NCI-H146 treated with DMSO at 0.1 percent for 48 hours (cell line): ENCODE results near the gene AKT2.

Experiments used
- DNase-seq: peaks from one replicate; lab custom pipeline; 2025; ENCODE audit not compliant: unreplicated experiment; lab: John Stamatoyannopoulos, UW

AKT2 gene

DNA sequence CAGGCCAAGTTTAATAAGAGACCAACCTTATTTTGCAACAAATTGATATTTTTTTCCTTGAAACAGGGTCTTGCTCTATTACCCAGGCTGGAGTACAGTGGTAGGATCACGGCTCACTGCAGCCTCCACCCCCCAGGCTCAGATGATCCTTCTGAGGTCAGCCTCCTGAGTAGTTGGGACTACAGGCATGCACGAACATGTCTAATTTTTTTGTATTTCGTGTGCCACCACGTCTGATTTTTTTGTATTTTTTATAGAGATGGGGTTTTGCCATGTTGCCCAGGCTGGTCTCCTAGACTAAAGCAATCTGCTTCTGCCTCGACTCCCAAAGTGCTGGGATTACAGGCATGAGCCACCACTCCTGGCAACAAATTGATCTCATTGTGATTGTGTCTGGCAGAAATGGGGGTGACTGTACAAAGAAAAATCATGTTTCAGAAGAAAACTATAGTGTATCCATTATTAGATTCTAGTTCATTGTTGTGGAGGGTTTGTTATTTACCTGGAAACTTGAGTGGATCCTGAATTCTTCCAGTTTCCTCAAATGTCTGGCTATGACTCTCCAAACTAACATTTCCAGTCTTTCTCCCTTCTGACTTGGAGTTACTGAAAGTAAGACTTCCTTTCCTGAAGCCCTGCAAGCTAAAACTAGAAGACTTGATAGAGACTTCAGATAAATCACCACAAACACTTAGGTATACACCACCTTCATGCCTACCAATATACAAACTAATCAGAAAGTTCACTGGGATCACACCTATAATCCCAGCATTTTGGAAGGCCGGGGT is 17.3 kb upstream of the AKT2 start:
- DNase-seq = no peak

DNA sequence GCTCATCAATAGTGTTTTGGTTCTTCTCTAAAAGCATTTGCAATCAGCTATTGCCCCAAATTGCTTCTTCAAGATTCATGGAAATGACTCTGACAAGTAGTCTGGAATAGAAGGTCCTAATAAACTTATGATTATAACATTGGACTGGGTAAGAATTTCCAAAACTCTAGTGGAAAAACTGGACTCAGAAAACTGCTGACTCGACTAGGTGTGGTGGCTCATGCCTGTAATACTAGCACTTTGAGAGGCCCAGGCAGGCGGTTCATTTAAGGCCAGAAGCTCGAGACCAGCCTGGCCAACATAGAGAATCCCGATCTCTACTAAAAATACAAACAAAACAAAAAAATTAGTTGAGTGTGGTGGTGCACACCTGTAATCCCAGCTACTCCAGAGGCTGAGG is 15.5 kb upstream of the AKT2 start:
- DNase-seq = no peak

DNA sequence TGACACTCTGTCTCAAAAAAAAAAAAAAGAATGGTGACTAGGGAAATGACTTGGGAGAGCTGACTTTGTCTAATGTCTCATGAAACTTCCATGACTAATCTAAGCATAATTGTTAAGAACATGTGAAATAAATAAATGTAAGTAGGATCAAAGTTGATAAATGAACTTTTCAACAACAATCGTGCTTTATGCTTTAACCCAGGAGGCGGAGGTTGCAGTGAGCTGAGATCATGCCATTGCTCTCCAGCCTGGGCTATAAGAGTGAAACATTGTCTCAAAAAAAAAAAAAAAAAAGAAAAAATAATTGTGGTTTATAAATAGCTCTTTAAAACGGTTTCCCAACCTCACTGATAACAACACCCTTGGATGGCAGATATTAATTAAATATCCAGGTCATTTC is 12.9 kb upstream of the AKT2 start:
- DNase-seq = no peak

DNA sequence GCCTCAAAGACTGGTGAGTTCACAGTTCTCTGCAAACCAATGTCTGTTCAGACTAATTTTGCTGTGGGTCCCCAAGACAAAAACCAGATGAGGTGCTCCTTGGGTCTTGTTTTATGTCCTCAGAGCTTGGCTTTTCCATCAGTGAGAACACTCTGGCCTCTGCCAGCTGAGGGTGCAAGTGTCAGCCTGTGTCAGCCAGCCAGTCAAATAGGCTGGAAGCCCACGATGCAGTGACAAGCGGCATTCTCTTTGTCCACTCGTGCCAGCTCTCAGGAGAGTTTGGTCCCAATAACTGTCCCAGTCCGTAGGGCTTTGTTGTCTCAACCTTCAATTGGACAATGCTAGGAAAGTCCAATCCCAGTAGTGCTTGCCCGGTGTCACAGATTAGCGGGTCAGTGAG is 9.4 kb upstream of the AKT2 start:
- DNase-seq = no peak

DNA sequence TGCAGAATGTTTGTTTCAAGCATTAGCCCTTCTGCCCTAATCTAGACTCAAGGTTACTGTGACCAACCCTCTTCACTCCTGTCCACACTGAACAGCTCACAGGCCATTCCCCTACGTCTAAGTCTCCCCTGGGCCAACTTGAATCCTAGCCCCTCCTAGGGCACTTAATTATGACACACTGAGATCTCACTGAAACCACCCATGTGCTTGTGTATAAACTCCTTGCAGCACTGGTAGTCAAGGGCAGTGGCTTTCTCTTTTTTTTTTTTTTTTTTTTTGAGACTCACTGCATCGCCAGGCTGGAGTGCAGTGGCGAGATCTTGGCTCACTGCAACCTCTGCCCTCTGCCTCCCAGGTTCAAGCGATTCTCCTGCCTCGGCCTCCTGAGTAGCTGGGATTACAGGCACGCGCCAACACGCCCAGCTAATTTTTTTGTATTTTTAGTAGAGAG is 1.9 kb upstream of the AKT2 start:
- no peak for DNase-seq

DNA sequence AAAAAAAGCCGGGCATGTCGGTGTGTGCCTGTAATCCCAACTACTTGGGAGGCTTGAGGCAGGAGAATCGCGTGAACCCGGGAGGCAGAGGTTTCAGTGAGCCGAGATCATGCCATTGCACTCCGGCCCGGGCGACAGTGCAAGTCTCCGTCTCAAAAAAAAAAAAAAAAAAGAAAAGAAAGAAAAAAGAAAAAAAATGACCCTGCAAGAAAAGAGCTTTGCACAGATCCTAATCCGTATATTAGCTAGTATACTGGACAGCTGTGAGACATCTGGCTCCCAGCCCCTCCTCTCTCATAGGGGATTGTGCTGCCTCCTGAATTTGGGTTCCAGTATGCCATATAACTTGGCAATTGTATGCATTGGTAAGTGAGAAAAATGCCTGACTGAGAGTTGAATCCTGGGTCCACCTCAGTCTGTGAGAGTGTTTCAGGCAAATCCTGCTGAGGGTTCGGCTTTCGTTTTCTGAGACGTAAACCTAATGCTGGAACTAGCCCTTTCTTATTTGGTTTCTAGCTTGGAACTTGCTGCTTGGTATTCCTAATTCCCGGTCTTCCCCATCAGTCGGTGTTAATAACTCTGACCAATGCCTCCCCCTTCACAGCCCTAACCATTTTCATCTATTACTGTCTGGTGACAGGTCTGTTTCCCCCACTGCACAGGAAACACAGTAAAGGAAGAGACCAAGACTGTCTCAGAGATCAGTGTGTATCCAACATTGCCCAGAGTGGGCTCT is 1.3 kb upstream of the AKT2 start:
- no peak for DNase-seq

DNA sequence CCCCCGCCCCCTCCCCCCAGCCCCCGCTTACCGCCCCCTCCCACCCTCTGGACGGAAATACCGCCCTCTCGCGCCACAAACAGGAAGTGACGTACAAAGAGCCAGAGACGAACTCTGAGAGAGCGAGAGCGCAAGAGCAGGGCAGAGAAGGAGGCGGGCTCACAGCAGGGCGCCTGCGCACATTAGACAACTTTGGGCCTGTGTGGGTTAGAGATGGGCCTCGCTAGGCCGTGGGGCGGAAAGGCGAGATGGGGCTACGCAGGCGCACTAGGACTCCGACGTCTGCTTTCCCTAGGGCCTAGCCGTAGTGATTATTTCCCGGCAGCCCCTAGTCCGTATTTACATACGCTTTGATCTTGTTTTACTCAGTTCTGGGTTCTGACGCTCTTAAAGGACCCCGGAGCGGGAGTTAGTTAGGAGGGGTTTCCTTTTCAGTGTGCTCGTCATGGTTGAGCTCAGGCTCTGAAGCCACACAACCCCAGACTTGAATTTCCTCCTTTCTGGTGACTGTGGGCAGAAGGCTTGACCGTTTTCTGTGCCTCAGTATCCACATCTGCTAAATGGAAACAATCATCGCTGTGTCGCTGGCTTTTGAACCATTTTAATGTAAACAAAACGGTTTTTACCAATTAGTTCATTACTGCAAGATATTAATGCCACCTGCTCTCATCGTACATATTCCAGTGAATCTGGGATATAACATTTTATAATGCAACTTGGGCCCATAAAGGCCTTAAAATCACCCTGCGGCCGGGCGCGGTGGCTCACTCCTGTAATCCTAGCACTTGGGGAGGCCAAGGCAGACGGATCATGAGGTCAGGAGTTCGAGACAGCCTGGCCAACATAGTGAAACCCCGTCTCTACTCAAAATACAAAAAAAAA is 449 bp upstream of the AKT2 start:
- DNase-seq = peak; percentile 99

DNA sequence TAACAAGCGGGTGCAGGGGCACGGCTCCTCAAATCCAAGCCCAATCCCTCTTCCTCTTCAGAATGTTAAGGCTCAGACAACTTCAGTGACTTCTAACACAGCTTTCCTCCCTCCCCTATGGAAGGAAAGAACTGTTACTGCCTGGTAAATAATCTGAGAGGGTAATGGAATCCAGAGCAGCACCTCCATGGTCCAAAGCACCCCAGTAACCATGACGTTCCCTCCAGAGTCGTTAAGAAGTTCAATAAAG is 969 bp downstream of the AKT2 start:
- no peak for DNase-seq

DNA sequence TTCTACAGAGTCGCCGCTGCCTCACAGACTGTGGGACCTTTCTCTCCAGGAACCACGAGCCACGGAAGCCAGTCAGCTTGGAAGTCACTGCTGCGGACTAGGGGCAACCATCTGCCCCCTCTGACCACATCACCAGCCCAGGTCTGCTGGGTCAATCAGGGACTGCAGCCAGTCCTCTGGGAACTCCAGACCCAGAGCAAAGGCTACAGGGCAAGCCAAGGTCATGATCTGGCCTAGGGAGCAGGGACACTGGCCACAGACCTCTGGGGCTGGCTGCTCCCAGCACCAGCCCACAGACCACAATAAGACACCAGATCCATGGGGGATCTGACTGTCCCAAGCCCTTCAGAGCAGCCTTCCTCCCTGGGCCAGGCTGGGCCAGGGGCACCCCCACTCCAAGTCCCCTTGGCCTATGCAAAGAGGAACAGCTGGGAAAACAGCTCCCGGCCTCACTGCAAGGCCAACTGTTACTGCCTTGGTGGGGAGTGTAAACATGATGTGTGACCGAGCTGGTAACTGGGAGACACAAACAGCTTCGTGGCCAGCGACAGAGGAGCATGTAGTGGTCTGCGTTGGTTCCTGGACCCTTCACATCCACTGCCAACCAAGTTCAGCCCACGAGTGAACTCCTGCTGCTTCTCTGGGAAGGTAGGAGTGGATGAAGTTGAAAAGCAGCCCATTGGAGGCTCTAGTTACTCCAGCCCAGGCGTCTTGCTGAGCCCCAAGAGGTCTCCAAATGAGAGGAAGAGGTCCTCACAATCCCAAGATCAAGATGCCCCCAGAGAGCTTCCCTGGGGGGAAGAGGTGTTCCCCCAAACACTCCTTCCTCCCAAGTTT is 1.5 kb downstream of the AKT2 start:
- DNase-seq = no peak

DNA sequence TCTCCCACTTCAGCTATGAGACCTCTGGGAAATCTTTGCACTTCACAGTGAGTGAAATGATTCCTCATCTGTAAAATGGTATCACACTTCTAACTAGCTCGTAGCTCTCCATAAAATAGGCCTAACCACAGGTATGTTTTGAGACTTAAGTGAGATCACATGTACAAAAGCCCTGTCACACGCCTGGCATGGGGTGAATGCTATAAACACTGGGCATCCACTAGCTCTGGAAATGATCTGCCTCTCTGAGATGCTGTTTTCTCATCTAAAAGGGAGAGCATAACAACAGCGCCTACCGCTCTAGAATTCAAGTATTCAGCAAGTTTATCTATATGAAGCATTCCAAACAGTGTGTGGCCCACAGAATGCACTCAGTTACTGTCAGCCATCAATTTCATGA is 2.2 kb downstream of the AKT2 start:
- no peak for DNase-seq

DNA sequence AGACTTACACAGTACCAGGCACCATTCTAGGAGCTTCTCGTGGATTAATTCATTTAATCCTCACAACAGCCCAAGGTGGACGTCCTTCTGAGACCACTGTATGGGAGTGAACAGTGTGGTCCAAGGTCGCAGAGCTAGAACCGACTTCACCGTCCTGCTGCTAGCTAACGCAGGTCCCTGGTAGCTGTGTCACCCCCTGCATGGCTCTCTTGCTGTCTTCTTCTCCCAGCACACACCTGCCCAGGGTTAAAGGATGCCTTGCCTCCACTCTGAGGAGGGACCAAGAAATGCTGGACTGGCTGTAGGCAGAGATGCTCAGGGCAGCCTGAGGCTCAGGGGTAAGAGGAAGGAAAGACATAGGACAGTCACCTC is 3.0 kb downstream of the AKT2 start:
- DNase-seq = no peak

DNA sequence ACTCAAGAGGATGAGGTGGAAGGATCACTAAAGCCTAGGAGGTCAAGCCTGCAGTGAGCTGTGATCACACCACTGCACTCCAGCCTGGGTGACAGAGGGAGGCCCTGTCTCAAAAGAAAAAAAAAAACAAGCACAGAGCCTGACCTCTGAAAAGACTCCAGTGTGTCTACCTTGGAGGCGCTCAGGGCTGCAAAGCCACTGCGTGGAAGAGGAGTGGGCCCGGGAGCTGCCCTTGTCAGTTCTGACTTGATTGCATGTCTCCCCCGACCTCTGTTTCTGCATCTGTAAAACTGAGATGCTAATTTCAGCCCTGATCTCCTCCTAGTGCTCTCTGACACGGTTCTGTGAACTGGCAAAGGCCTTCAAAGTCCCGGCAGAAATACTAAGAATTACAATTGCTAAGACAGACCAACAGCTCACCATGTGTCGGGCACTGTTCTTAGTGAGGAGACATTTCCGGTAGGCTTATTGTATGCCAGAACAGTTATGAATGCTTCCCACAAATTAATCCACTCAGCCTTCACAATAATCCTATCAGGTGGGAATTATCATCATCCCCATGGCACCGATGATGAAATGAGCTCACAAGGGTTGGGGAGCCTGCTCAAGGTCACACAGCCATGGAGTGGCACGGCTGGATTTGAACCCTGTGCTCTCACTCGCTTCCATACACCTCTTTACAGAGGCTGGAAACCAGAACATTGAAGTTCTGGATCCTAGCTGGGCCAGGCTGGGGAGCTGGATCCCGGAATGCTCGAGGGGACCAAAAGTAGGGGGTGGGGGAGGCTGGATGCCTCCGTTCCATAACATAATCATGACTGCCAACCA is 3.5 kb downstream of the AKT2 start:
- DNase-seq = no peak

DNA sequence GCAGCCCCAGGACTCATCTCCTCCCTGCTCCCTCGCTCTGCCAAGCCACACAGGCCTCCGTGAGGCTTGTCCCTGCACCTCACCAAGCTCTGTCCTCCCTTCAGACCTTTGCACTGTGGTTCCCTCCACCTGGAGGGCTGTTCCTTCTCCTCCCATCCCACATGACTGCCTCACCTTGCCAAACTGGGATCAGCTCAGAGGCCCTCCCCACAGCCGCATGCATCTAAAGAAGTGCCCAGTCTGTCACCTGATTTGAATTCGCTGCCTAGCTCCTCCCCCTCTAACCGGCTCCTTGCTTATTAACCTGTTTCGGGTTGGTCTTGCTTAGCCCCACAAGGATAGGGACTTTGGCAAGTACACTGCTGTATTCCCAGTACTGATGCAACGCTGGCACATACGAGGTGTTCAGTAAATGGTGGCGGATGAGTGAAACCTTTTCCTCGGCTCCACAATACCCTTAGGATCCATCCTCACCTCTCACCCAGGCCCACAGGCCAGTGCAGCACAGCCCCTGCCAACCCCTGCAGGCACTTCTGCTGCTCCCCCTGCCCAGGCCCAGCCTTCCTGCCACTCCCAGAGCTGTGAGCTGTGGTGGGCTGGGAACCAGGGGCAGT is 4.4 kb downstream of the AKT2 start:
- DNase-seq = no peak

DNA sequence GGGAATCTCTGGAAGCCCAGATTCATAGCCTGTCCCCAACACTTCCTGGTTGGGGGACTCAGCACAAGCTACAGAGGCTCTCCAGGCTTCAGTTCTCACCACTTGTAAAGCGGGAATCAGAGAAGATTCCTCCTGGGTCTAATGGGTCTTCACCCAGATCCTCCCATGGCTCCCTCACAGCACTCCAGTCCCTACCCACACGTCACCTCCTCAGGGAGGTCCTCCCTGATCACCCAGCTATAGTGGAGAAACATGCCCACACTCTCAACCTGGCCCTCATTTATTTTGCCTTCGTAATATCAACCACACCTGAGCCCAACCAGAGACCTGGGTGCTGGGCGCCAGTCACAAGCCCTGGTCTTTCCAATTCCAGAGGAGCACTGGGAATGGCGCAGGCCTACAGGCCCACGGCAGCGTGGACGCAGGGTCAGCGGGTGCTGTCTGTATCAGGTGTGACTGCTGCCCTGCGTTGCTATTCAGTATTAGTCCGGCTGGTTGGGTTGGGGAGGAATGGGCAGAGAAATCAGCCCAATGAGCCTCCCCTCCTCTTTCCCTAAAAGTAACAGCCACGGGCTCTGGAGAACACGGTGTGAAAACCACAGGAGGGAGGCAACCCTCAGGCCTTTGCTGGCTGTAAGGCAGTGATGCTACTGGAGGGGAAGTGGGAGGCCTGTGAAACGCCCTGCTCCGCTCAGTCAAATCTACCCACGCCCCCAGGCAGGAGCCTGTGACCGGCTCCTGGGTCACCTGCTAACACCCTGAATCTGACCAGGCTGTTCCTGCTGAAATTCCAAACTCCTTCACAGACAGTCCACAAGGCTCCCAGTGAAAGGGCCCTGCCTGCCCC is 5.2 kb downstream of the AKT2 start:
- no peak for DNase-seq

DNA sequence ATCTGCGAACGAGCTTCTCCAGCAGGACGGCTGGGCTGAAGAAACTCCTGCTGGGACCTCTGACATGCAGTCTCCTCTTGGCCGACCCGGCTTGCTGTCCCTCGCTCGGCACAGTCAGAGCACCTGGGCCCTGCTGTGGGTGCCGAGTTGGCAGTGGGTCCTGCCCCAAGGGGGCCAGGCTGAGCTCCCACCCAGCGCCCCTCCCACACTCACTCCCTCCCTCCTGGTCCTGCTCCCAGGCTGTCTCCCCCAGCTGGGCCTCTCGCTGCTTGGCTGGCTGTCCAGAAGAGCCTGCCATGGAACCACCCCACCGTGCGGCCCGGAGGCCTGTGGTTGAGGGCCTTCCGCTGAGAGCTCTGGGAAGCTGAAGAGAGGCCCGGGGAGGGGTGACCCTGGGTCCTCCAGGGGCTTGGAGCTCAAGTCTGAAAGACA is 6.0 kb downstream of the AKT2 start:
- no peak for DNase-seq

DNA sequence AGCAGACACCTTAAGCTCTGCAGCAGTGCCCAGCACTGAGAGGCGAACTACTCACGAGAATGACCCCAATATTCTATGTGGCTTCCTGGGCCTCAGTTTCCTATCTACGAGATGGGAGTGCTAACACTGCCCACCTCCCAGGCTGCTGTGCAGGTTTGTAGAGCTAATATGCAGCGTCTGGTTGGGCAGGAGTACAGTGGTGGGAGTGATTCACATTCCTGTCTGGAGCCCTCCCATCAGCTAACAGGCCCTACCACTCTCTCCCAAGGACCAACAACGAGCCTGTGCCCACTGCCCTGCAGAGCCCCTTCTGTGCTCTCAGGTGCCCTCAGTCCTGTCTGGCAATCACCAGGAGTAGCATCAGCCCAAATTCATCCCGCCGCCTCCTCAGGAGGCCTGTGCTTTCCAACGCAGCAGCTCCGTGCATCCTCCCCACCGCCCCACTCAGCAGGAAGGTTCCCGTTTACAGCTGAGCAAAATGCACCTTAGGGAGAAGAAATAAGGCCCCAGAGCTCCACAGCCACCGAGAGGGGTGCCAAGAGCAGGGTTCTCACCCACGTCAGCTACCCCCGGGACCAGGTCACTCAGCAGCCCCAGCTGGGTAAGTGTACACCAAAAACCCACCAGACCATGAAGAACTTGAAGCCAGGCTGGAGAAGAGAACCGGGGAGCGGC is 6.6 kb downstream of the AKT2 start:
- no peak for DNase-seq

DNA sequence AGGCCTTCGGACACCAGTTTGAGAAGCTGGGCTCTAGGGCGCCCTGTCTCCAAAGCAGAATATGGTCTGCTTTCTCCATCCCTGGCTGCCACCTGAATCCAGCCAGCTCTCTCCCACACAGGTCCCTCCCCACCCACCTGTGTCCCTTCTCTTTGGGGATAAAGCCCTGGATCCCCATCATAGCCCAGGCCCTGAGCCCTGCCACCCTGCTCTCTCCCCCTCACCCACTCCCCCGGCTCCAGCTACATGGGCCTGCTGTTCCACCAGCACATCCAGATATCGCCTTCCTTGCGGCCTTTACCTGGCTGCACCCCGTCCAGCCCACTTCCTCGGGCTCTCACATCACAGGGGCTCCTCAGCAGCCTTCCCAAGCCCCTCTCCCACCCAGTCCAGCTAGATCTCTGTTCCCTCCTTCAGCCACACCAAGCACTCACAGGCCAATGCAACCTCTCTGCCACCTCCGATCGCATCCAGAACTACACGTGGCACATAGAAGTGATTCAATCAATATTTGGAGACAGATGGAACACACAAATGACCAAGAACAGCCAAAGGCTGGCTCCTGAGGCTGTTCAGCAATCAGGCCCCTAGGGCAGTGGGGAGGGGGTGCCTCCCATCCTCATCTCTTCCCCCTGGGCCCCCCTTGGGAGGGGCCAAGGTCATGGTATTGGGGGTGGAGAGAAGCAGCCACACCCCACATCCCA is 7.6 kb downstream of the AKT2 start:
- no peak for DNase-seq
